ENCODE measurements around the gene LBHD2. TPM values are rescaled to one million over a fixed set of nuclear protein-coding genes. Genes with fewer than 3 reads are reported as not detected.

Gene LBHD2
- total and polyA plus RNA-seq, 4 donors: 0.47 to 0.53 TPM; not detected in 2

- 77% methylated on average over 29 of the region's 29 CpGs for WGBS
- H3K4me1 ChIP-seq (ENCODE audit: control insufficient read depth in 4 of 4, insufficient read depth in 4 of 4, low read length in 3 of 4): peaks cover 3 to 8% (median 7%) of the 10 kb centered on the region in 4 donors
- DNase-seq (ENCODE audit: low spot score): no peak
- TF ChIP-seq HNF4G (IDR thresholded peaks at IDR 0.05) (no peak), TAF1 (conservative IDR thresholded peaks at IDR 0.05) (no peak), HNF4A (conservative IDR thresholded peaks at IDR 0.05) (no peak), NR2F2 (IDR thresholded peaks at IDR 0.05) (no peak), JUND (IDR thresholded peaks at IDR 0.05) (no peak), RAD21 (IDR thresholded peaks at IDR 0.05) (no peak), GABPA (IDR thresholded peaks at IDR 0.05 in 1 of 2, conservative IDR thresholded peaks at IDR 0.05 in 1 of 2) (no peak), FOXA1 (IDR thresholded peaks at IDR 0.05) (no peak)
- TF ChIP-seq, protein P1, sequence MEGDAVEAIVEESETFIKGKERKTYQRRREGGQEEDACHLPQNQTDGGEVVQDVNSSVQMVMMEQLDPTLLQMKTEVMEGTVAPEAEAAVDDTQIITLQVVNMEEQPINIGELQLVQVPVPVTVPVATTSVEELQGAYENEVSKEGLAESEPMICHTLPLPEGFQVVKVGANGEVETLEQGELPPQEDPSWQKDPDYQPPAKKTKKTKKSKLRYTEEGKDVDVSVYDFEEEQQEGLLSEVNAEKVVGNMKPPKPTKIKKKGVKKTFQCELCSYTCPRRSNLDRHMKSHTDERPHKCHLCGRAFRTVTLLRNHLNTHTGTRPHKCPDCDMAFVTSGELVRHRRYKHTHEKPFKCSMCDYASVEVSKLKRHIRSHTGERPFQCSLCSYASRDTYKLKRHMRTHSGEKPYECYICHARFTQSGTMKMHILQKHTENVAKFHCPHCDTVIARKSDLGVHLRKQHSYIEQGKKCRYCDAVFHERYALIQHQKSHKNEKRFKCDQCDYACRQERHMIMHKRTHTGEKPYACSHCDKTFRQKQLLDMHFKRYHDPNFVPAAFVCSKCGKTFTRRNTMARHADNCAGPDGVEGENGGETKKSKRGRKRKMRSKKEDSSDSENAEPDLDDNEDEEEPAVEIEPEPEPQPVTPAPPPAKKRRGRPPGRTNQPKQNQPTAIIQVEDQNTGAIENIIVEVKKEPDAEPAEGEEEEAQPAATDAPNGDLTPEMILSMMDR (IDR thresholded peaks at IDR 0.05; ENCODE audit: low read depth, low read length, missing input control): no peak
- H3K4me3 ChIP-seq (ENCODE audit: low read depth in 1 of 3, low read length in 3 of 3): no peak overlapping the region
- no peaks in the 10 kb centered on the region for H3K27me3 ChIP-seq (ENCODE audit: control insufficient read depth in 4 of 4, insufficient read depth in 4 of 4, low read length in 3 of 4)
- H3K9me3 ChIP-seq (ENCODE audit: control insufficient read depth in 4 of 4, low read length in 3 of 4): no peaks in the 10 kb centered on the region
- H3K36me3 ChIP-seq (ENCODE audit: control insufficient read depth in 4 of 4, insufficient read depth in 3 of 4, low read depth in 1 of 4, low read length in 3 of 4): peaks cover 0 to 4% (median 0%) of the 10 kb centered on the region in 4 donors
- no peak overlapping the region for H3K27ac ChIP-seq (ENCODE audit: low read depth in 1 of 2, low read length in 2 of 2)
- H3K9ac ChIP-seq (ENCODE audit: low read depth in 1 of 2, low read length in 2 of 2): no peak overlapping the region
Measured at GRCh38 chr14:103139132-103140025, 55.4 kb downstream of the LBHD2 start.

Other genes starting within 250 kb of the LBHD2 start
- gene AMN, start 161.5 kb upstream of the LBHD2 start, total RNA-seq: 10 to 100 TPM in 1 of 2 donors, 1 to 10 TPM in 1; 2.1 to 51.2 TPM
- gene AMN, start 161.5 kb upstream of the LBHD2 start, polyA plus RNA-seq: 10 to 100 TPM in 1 of 2 donors, 1 to 10 TPM in 1; 5.1 to 12.1 TPM
- gene CDC42BPB, start 26.7 kb upstream of the LBHD2 start, total RNA-seq: 10 to 100 TPM; 35.2 to 78.7 TPM
- 10 to 100 TPM in 1 of 2 donors, 1 to 10 TPM in 1; 4.1 to 24.3 TPM for gene CDC42BPB, start 26.7 kb upstream of the LBHD2 start, polyA plus RNA-seq
- gene EXOC3L4, start 10.5 kb downstream of the LBHD2 start, total RNA-seq: 10 to 100 TPM; 46.8 to 77.8 TPM
- 10 to 100 TPM; 24.0 to 26.6 TPM for gene EXOC3L4, start 10.5 kb downstream of the LBHD2 start, polyA plus RNA-seq
- gene TNFAIP2, start 39.3 kb downstream of the LBHD2 start, total RNA-seq: 10 to 100 TPM; 25.0 to 32.0 TPM
- gene TNFAIP2, start 39.3 kb downstream of the LBHD2 start, polyA plus RNA-seq: 10 to 100 TPM in 1 of 2 donors, 1 to 10 TPM in 1; 8.9 to 19.8 TPM